AG04450 (cell line): ENCODE results near the gene GRK3. TPM values are rescaled to one million over a fixed set of nuclear protein-coding genes. Genes with fewer than 3 reads are reported as not detected.

Experiments
- CTCF ChIA-PET: fragments of 300-600, 350-600 bp; formaldehyde crosslinking; extraction: SDS; loops from one replicate; lab custom pipeline; 2022; ENCODE audit warnings: antibody characterized with exemption, inconsistent platforms; lab: Charles Lee
- POLR2A ChIA-PET: fragments of 350-600 bp; formaldehyde crosslinking; extraction: SDS; loops from one replicate; lab custom pipeline; 2021; ENCODE audit warnings: antibody characterized with exemption, inconsistent platforms; lab: Yijun Ruan, JAX
- DNase-seq: peaks from one replicate; pipeline ENCODE4 v3.0.0-alpha.2; 2011; ENCODE audit warnings: low read depth, low spot score
- H3K27ac ChIP-seq: one replicate; pipeline ENCODE4 v1.5.1; 2012; ENCODE audit warnings: low read depth, low read length, control low read depth
- H3K27me3 ChIP-seq: one replicate; pipeline ENCODE4 v1.6.0; 2012; ENCODE audit warnings: low read length; ENCODE audit not compliant: control insufficient read depth, insufficient read depth
- H3K4me3 ChIP-seq: 2 replicates; pipeline ENCODE4 v1.5.1; 2011; ENCODE audit warnings: mild to moderate bottlenecking, low read depth, low read length, control low read depth
- H3K9me3 ChIP-seq: 2 replicates; pipeline ENCODE4 v1.5.1; 2012; ENCODE audit warnings: low read length; ENCODE audit not compliant: control insufficient read depth, insufficient read depth
- CTCF ChIP-seq: IDR thresholded peaks from 2 replicates; pipeline ENCODE4 v1.5.1; 2011; ENCODE audit warnings: low read depth, low read length, control low read depth, inconsistent platforms
- polyA plus RNA-seq: library from polyadenylated mRNA; depleted of rRNA; stranded (reverse); fragments of >200 nt; gene quantifications from 2 replicates; pipeline ENCODE4 v1.2.3, GENCODE V29; 2011

GRK3 gene
- polyA plus RNA-seq, 1 experiment: 0.72 TPM

GRCh38 chr22:25688627-25689026, 124.2 kb downstream of the GRK3 start:
- H3K4me3 ChIP-seq: no peak overlapping the region
- ChIA-PET CTCF (no interaction called here), POLR2A (no interaction called here)
- DNase-seq: no peak
- no peak overlapping the region for H3K27ac ChIP-seq
- H3K27me3 ChIP-seq: no peaks in the 10 kb centered on the region
- H3K9me3 ChIP-seq: no peaks in the 10 kb centered on the region
- no peak for TF ChIP-seq CTCF

- no peak for TF ChIP-seq CTCF
- Histone ChIP-seq H3K9me3 (no peaks in the 10 kb centered on the region), H3K27me3 (no peaks in the 10 kb centered on the region), H3K4me3 (no peak overlapping the region), H3K27ac (no peak overlapping the region)
- ChIA-PET CTCF (no interaction called here), POLR2A (no interaction called here)
- no peak for DNase-seq
These were observed 125.2 kb downstream of the GRK3 start for GRCh38 chr22:25689631-25690030.

DNA sequence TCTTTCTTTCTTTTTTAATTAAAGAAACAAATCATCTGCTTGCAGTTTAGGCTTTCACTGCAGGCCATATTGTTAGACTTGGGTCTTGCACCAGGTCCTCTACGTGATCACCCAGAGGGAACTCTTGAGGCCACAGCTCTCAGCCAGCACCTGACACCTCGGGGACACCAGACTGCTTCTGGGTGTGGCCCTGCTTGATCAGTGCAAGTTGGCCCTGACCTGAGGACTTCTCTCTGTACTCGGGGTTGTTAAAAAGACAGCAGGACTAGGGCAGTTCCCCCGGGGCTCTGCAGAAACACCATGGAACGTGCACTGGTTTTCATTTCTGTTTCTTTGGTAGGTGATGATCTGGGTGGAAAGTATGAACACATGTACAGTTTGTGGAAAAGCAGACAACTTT, 126.3 kb downstream of the GRK3 start:
- H3K9me3 ChIP-seq: no peaks in the 10 kb centered on the region
- no peak overlapping the region for H3K27ac ChIP-seq
- DNase-seq: no peak
- H3K4me3 ChIP-seq: no peak overlapping the region
- CTCF ChIA-PET: no interaction called here
- TF ChIP-seq CTCF: no peak
- POLR2A ChIA-PET: no interaction called here
- no peaks in the 10 kb centered on the region for H3K27me3 ChIP-seq

GRCh38 chr22:25692397-25693267, 128.2 kb downstream of the GRK3 start:
- CTCF ChIA-PET: no interaction called here

More at GRCh38 chr22:25692397-25693267, 128.2 kb downstream of the GRK3 start:
- no peaks in the 10 kb centered on the region for H3K27me3 ChIP-seq
- POLR2A ChIA-PET: no interaction called here
- no peak overlapping the region for H3K4me3 ChIP-seq
- no peaks in the 10 kb centered on the region for H3K9me3 ChIP-seq
- TF ChIP-seq CTCF: no peak
- no peak for DNase-seq
- H3K27ac ChIP-seq: no peak overlapping the region
